IPS-NIHi11 (cell line): Measurements from ENCODE around the gene ACTRT1.

Experiments used
- DNase-seq: peaks from one replicate; pipeline ENCODE4 v3.0.0; 2012; ENCODE audit warnings: mixed read lengths, low spot score

Gene ACTRT1

DNA sequence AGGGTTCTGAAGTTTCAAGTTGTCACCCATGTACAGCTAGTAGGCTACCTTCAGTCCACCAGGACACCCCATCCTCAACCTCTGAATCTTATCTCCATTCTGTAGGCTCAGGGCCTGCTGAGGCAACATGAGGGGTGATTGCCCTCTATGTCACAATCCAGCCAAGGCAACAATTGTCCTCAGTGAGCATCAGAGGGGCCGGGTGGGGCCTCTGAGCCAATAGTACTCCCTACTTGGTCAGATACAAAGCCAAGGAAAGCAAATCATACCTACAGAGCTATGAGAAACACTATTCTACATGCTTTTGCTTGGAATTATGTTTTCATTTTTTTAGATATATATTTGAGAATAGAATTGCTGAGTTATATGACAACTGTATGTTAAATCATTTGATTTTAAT is at the start of gene ACTRT1:
Gene ACTRT1, minus strand, starts transcription at position 101 of the 400 bp plus-strand sequence. CDS start 197 bp downstream, outside the sequence.
- no peak for DNase-seq

DNA sequence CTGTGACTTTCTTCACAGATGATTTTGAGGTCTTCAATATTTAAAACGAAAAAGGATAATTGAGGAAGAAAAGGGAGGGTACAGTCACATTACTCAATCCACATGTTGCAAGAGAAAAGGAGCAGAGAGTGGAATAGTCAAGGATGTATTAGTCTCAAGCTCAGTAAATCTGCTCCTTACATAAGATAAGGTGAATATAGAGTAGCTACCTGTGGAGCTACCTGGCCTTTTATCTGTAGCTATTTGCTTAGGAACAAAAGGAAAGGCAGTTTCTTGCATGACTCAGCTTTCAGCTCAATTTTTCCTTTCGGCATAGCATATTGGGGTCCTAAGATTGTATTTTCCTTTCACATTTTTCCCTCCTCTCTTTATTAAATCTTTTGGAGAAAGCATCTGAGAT is 26.3 kb upstream of the ACTRT1 start:
- DNase-seq: no peak

DNA sequence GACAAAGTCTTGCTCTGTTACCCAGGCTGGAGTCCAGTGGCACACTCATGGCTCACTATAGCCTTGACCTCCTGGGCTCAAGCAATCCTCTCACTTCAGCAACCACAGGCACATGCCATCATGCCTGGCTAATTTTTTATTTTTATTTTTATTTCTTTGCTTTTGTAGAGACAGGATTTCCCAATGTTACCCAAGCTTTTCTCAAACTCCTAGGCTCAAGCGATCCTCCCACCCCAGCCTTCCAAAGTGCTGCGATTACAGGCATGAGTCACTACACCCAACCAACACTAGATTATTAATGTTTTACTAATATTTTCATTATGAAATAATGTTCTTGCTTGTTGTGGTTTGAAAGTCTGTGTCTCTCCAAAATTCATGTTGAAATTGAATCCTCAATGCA is 5.2 kb upstream of the ACTRT1 start:
- no peak for DNase-seq

DNA sequence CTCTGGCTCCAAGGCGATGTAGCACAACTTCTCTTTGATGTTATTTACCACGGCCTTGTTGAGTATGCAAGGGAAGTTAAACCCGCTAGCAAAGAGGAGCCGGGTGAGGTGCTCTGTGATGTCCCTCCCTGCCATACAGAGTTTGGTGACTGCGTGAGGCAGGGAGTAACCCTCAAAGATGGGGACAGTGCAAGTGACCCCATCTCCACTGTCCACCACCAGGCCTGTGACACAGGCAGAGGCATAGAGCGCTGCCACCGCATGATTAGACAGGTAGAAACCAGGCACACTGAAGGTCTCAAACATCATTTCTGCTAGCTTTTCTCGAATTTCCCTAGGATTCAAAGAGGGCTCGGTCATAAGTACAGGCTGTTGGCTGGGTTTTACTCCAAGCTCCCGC is 677 bp downstream of the ACTRT1 start:
- DNase-seq: no peak

DNA sequence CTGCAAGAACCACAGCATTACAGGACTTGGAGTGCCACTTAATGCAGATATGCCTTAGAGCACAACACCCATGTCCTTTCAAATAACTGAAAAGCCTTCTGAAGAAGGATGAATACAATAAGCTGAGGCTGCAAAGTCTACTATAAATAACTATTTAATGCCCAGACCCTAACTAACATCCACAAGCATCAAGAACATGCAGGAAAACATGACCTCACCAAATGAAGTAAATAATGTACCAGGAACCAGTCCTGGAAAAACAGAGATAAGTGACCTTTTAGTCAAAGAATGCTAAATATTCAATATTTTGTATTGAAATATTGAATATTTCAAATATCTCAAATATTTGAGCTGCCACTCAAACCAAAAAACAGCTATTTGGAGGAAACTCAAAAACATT is 16.9 kb downstream of the ACTRT1 start:
- no peak for DNase-seq

DNA sequence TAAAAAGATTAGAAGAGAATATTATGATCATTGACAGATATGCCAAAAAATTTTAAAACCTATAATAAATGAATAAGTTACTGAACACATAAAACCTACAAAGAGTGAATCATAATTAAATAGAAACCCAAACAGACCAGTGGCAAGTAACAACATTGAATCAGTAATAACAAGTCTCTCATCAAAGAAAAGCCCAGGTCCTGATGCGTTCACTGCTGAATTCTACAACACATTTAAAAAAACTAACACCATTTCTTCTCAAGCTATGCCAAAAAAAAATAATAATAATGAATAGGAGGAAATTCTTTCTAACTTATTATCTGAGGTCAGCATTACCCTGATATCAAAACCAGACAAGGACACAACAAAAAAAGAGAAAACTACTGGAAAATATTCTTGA is 30.6 kb downstream of the ACTRT1 start:
- no peak for DNase-seq

DNA sequence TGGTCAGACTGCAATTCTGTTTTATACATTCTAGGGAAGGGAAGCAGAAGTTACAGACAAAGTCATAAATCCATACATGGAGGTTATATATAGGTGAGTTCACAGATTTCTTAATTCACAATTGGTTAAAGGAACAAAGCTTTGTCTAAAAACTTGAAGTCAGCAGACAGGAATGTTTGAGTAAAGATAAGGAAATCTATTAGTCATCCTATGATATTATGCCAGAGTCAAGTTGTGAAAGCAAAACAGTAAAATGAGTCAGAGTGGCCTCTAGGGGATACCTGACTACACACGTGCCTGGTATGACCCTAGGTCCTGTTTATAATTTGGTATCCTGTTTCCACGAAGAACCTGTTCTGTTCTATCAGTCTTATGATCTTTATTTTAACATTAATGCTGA is 31.5 kb downstream of the ACTRT1 start:
- DNase-seq: peak; percentile 2

DNA sequence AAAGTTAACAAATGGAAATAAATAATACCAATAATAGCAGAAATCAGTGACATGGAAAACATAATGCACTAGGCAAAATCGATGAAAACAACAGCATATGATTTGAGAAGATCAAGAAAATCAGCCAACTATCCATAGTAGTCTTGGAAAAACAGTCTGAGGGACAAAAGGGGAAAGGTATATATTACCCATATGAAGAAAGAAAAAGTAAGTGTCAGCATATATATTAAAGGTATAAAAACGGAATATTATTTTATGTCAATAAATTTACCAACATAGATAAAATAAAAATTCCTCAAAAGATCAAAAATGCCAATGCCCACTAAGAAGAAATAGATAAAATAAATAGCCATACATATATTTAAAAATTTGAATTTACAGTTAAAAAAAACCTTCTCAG is 33.0 kb downstream of the ACTRT1 start:
- DNase-seq: no peak

DNA sequence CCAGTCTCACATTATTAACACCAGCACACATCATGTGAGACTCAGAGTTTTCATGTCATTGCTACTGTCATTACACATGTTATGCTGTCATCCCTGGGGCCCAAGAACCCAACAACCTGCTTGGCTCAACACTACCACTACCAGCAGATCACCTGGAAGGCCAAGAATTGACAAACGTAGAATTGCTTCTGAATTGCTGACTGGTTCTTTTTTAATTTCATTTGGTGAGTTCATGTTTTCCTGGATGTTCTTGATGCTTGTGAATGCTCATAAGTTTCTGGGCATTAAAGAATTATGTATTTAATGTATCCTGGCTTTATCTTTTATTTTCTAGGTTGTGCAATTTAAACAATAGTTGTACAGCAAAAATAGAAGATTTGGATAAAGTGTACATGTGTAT is 40.2 kb downstream of the ACTRT1 start:
- no peak for DNase-seq

DNA sequence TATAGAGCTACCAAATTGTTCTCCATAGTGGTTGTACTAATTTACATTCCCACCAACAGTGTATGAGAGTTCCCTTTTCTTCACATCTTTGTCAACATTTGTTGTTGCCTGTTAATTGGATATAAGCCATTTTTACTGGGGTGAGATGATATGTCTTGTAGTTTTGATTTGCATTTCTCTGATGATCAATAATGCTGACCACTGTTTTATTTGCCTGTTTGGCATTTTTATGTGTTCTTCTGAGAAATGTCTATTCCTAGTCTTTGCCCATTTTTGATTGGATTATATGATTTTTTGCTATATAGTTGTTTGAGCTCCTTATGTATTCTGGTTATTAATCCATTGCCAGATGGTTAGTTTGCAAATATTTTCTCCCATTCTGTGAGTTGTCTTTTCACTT is 44.3 kb downstream of the ACTRT1 start:
- no peak for DNase-seq
